Measurements from ENCODE around the gene SMIM3. TPM values are rescaled to one million over a fixed set of nuclear protein-coding genes. Genes with fewer than 3 reads are reported as not detected.
"Not testable (repeated sequence)": the region's sequence is repeated elsewhere in the genome, so short reads cannot be mapped to it uniquely, and the experiment has no call there.

Gene SMIM3
- polyA plus RNA-seq, 1 donor = 21.6 TPM

DNA sequence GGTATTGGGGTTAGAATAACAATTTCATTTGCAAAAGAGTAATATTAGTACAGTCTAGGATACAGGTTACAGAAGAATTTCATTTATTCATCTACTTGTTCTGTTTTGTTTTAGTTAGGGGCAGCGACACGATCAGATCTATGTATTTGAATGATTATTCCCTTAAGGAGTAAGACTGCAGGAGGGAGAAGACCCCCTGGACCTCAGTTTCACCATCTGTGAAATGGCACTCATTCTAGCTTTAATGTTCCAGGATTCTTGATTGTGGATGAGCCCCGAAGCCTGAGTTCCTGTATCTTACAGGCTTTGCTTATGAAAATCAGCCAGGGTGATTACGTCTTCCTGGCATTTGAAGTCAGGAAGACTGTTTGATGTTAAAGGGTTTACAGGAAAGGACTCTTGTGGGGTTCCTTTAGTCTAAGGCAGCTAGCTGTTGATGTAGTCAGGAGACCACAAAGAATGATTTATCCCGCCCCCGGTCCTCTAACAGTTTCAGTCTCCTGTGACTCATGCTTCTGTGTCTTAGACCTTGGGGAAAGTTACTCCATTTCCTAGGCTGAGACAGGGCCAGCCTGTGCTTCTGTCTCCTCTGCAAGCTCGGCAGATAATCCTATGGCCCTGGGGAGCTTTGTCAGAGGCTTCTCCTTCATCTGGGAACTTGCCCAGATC is 11.5 kb downstream of the SMIM3 start:
- no peak for DNase-seq

DNA sequence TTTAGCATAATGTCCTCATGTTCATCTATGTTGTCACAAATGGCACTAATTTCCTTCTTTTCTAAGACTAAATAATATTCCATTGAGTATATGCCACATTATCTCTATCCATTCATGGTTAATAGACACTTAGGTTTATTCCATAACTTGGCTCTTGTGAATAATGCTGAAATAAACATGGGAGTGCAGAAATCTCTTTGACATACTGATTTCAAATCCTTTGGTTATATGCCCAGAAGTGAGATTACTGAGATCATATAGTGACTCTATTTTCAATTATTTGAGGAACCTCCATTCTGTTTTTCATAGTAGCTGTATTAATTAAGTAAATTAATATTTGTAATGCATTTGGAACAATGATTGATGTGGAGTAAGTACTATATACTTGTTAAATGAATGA is 13.0 kb downstream of the SMIM3 start:
- DNase-seq = no peak

DNA sequence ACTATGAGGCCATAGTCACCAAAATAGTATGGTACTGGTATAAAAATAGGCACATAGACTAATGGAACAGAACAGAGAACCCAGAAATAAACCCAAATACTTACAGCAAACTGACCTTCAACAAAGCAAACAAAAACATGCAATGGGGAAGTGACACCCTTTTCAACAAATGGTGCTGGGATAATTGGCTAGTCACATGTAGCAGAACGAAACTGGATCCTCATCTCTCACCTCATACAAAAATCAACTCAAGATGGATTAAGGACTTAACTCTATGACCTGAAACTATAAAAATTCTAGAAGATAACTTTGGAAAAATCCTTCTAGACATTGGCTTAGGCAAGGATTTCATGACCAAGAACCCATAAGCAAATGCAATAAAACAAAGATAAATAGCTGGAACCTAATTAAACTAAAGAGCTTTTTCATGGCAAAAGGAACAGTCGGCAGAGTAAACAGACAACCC is 14.9 kb downstream of the SMIM3 start:
- not testable (repeated sequence) for DNase-seq

DNA sequence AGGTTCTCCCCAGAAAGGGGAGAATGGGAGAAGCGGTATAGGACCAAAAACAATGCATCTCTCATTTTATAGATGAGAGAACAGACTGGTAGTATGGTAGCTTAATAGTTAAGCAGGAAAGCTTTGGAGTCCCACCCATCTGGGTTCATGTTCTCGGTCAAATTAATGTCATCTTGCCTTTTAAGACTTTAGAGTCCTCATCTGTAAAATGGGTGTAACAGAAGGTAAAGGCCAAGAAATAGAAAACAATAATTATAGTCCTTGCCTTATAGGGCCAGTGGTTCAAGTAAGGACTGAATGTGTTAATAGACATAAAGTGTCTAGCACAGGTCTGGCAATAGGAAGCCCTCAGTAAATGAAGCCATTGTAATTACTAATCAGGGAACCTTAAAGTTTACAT is 16.4 kb downstream of the SMIM3 start:
- no peak for DNase-seq

DNA sequence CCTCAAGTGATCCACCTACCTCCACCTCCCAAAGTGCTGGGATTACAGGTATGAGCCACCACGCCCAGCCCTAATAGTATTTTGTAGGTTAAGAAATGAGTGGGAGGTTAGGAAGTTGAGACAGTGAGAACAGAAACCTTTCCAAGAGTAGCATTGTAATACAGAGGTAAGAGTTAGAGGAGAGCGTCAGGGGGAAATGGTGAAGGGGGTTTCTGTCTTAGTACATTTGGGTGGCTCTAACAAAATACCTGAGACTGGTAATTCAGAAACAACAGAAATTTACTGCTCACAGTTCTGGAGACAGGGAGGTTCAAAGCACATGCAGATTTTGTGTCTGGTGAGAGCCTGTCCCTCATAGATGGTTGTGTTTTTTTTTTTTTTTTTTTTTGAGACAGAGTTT is 18.8 kb downstream of the SMIM3 start:
- no peak for DNase-seq

DNA sequence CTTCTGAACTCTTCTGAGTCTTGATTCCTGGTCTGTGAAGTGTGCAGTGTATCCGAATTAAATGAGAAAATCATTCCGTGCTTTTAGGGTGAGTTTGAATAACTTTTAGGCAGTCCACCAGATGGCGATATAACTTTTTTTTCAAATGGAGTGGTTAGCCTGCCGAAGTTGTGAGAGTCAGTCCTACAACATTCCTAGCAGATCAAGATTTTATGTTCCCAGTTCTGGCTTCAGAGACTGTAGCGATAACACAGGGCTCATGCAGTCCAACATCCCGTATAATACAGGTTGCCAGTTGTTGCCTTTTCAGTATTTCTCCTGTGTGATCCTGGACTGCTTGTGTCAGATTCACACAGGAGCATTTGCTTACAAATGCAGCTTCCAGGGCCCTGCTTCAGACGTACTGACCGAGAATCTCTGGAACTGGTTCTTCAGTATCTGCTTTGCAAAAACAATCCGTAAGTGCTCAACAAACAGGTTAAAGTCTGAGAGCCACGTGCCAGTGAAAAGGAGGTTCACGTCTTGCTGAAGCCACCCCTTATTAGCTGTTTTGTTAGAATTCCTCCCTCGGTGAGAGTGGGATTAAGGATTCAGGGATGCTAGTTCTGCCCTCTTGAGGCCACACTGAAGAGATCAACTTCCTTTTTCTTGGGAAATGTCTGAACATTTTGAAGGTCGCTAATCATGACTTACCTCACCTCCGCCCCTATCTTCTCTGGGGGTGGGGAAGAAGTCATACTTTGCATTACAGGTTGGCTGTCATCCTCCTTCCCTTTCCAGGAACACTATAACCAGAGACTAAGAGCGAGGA is 22.8 kb downstream of the SMIM3 start:
- DNase-seq = peak; percentile 86

DNA sequence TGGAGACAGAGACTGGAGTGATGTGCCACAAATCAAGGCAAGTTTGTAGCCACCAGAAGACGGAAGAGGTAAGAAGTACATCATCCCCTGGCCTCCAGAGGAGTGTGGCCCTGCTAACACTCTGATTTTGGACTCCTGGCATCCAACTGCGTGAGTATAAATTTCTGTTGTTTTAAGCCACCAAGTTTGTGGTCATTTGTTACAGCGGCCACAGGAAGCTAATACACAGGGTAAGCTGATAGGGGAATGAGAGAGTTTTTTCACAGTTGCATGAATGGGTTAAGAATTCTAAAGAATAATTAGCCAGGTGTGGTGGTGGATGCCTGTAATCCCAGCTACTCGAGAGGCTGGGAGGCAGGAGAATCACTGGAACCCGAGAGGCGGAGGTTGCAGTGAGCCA is 25.8 kb downstream of the SMIM3 start:
- DNase-seq = no peak

DNA sequence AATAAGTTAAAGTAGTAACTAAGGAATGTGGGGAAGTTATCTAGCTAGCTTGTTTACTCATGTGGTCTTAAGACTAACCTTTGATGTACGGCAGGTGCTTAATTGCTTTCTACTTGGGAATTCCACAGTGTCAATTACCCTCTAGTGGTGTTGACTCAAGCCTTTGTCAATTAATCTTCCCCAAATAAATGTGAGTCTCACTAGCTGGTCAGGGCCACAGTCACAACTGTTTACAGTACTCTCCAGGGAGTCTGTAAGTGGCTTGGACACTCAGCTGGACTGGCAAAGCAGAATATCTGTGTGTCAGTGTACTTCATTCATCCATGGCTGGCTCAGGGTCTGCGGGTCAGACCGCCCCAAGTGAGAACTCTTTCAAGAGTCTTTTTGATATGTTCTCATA is 30.8 kb downstream of the SMIM3 start:
- DNase-seq = no peak

DNA sequence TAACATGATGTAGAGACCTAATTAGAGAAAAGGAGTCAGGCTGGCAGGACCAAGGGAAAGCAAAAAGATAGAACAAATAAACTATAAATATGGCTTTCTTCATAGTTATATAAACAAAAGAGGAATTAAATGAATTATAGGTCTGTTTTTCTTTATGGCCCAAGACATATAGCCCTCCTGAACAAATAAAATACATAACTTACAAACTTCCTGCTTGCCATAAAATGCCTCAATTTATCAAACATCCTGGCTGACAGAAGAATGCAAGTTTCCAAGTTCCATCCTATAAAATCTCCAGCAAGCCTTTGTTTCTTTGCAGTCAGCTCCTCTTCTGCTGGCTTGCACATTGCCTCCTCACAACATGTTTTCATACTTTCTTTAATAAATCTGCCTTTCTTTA is 36.5 kb downstream of the SMIM3 start:
- DNase-seq = no peak

DNA sequence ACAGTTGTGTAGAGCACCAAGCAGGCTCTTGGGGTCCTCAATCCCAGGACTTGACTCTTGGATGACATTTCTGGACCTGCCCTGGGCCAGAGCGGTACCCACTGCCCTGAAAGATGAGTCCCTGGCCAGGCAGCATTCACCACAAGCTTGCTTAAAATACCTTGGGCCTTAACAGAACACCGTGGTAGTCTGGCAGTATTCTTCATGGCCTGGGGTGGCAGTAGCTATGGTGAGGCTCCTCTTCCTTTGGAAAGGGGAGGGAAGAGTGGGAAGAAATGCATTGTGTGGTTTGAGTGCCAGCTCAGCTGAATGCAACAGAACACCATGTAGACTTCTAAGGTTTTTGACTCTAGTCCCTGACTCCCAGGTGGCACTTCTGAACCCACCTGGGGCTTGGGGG is 38.4 kb downstream of the SMIM3 start:
- no peak for DNase-seq

DNA sequence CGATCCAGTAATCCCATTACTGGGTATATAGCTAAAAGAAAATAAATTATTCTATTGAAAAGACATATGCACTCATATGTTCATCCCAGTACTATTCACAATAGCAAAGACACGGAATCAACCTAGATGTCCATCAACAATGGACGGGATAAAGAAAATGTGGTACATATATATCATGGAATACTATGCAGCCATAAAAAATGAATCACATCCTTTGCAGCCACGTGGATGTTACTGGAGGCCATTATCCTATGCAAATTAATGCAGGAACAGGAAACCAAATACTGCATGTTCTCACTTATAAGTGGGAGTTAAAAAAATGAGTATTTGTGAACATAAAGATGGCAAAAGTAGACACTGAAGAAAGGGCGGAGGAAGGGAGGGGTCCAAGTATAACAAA is 51.2 kb downstream of the SMIM3 start:
- no peak for DNase-seq

DNA sequence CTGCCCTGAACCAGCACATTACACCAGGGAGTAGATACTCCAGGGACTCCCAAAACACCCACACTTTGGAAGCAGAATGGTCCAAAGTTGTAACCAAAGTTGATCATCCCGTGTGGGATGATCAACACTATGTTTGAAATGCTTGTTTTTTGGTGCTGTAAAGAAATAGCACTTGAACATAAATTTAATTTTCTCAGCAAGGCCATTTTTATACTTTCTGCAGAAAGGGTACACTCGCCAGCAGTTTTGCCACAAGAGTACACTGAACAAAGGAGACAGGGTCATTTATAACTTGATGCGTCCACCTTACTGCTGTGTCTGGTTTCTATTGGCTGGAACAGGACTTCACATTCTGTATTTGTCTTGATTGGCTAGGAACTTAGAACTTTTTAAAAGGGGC is 53.3 kb downstream of the SMIM3 start:
- not testable (repeated sequence) for DNase-seq

DNA sequence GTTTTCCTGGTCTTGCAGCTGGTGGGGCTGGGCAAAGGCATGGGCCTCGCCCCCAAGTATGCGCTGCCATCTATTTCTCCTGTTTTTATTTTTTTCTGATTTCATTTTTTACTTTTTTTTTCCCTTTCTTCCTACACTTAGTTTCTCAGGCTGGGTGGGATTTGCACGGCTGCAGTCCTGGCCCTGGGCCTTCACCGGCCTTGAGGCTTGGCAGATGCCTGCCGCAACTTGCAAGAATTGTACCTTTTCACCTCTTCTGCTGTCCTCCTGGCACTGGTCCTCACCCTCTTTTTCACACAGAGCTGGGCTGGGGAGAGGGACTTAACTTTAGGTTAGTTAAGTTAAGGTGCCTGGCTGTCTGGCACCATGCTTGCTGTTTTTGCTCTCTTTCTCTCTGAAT is 57.5 kb downstream of the SMIM3 start:
- no peak for DNase-seq

DNA sequence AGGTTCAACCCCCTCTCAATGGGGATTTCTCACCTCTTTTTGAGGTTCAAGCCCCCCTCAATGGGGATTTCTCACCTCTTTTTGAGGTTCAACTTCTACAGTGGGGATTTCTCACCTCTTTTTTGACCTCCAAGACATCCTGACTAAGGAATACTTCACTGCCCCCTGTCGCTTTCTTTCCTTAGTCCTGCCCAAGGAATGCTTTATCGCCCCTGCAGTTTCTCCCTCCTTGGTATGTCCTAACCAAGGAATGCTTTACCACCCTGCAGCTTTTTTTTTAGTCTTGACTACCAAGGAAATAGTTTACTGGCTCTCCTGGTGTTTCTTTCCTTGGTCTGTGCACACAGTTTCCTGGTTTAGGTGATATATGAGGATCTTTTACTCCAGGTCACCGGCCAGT is 58.1 kb downstream of the SMIM3 start:
- no peak for DNase-seq

DNA sequence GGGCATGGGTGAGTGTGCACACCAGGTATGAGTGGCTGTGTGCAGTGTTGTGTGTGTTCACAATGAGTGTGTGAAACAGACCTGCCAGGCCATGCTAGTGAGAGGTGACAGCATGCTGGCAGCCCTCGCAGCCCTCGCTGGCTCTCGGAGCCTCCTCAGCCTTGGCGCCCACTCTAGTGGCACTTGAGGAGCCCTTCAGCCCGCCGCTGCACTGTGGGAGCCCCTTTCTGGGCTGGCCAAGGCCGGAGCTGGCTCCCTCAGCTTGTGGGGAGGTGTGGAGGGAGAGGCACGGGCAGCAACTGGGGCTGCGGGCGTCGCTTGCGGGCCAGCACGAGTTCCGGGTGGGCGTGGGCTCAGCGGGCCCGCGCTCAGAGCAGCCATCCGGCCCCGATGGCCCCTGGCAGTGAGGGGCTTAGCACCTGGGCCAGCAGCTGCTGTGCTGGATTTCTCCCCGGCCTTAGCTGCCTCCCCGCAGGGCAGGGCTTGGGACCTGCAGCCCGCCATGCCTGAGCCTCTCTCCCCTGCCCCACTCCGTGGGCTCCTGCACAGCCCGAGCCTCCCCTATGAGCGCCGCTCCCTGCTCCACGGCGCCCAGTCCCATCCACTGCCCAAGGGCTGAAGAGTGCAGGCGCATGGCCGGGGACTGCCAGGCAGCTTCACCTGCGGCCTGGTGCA is 66.8 kb downstream of the SMIM3 start:
- DNase-seq = not testable (repeated sequence)

DNA sequence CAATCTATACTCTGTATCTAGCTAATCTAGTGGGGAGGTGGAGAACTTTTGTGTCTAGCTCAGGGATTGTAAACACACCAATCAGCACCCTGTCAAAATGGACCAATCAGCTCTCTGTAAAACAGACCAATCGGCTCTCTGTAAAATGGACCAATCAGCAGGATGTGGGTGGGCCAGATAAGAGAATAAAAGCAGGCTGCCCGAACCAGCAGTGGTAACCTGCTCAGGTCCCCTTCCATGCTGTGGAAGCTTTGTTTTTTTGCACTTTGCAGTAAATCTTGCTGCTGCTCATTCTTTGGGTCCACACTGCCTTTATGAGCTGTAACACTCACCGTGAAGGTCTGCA is 67.7 kb downstream of the SMIM3 start, which contains the start of gene IRGM:
TSS of gene IRGM (plus strand) at position 214 of the 346 bp plus-strand sequence. CDS start 1,603 bp downstream, outside the sequence.
- DNase-seq = not testable (repeated sequence)

Other genes starting within 250 kb of the SMIM3 start
- gene SYNPO, start 138.1 kb upstream of the SMIM3 start, polyA plus RNA-seq (ENCODE audit: insufficient read length) = 85.9 TPM
- 6.9 TPM for gene MYOZ3, start 117.5 kb upstream of the SMIM3 start, polyA plus RNA-seq (ENCODE audit: insufficient read length)
- 86.4 TPM for gene RBM22, start 77.7 kb upstream of the SMIM3 start, polyA plus RNA-seq (ENCODE audit: insufficient read length)
- gene DCTN4, start 19.7 kb upstream of the SMIM3 start, polyA plus RNA-seq (ENCODE audit: insufficient read length) = 82.6 TPM
- gene IRGM, start 67.8 kb downstream of the SMIM3 start, polyA plus RNA-seq (ENCODE audit: insufficient read length) = 1.5 TPM
- gene ZNF300, start 126.2 kb downstream of the SMIM3 start, polyA plus RNA-seq (ENCODE audit: insufficient read length) = 53.0 TPM
- gene GPX3, start 241.8 kb downstream of the SMIM3 start, polyA plus RNA-seq (ENCODE audit: insufficient read length) = 1,238 TPM

All from left kidney (tissue), 2 donors.